Activated T-helper 1 cell treated with Interleukin-2 at 50 U/mL for 16 hours (primary cell): ENCODE data around the gene TEX53.

Experiments
- DNase-seq: peaks from one replicate; pipeline ENCODE4 v3.0.0-alpha.2; 2020; ENCODE audit warnings: low read depth

The TEX53 gene

DNA sequence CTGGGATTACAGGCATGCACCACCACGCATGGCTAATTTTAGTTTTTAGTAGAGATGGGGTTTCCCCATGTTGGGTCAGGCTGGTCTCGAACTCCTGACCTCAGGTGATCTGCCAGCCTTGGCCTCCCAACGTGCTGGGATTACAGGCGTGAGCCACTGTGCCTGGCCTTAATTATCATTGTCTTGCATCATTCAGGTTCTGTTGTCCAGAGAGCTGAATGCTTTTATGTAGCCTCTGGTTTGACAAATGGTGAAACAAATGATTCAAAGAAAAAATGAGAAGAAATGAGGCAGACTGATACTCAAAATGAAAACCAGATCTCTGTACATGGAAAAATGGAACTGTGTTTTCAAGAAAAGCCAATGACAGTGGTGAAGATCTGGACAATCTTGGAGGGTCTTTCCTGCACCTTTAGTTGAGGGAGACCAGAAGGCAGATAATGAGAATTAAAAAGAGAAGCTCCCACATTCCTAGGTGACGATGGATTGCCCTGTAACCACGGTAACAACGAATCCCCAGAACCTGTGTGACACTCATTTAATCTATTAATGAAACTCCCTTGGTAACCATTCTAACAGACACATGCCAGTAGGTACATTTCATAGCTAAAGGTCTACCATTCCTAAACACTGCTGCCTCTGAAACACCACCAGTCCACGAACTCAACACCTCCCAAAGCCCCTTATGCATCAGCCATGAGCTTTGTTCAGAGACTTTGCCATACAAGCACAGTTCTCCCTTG is 22.8 kb upstream of the TEX53 start:
- no peak for DNase-seq

DNA sequence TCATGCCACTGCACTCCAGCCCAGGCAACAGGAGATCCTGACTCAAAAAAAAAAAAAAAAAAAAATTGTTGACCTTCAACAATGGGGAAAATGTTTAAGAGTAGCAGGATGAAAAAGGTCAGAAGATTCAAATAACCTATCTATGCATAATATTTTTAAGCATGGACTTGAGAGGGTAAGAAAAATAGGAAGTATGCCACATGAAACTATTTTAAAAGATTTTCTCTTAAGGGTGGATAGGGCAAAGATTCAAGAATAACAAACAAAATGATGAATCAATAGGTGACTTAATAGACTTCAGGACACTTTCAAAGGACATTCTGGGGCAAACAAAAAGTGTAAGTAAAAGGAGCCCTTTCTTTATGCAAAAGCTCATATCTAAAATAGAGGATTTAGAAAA is 21.2 kb upstream of the TEX53 start:
- no peak for DNase-seq

DNA sequence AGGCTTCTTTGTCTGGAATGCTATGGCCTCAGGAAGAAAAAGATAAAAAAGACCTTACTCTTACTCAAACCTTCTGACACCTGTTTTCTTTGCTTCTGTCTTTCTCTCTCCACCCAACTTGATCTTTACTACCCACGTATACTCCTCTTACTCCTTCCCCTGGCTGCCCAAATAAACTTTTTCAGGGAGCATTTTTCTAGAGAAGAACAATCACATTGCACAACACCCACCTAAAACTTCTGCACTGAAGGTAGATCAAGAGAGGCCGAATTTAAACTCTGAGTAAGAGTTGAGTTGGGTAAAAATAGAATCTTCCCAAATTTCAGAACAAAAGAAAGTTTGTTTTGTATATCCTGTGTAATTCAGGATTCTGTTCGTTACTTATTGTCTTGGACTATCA is 20.5 kb upstream of the TEX53 start:
- no peak for DNase-seq

DNA sequence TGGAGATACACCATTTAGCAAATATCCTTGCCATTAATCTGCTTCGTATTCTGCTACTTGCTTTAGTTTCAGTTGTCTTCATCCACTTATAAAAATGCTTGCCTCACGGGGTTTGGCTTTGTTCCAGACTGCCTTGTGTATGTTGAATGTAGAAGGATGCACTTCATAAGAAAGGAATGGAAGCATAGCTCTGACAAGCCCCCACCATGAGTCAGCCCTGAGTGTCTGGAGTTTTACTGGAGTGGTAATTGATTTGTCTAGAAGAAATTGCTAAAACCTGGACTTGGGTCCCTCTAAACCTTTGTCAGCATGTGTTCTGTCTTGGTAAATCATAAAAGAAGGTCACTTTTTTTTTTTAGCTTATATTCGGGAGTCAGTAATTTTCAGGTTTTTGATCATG is 19.8 kb upstream of the TEX53 start:
- no peak for DNase-seq

DNA sequence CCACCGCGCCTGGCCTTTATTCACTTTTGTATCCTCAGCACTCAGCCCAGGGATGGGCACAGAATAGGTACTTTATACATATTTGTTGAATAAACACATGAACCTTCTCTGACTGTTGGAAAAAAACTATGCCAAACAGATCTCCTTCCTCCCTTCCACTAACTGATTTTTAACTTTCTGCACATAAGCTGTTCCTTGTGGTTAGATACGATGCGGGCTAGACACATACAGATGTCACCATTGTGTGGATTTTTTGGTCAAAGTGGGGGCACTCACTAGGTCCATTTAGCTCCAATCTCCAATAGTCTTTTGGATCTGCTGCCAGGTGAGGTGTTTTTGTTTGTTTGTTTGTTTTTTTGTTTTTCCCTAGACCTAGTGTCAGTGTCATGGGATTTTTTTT is 19.3 kb upstream of the TEX53 start:
- no peak for DNase-seq

DNA sequence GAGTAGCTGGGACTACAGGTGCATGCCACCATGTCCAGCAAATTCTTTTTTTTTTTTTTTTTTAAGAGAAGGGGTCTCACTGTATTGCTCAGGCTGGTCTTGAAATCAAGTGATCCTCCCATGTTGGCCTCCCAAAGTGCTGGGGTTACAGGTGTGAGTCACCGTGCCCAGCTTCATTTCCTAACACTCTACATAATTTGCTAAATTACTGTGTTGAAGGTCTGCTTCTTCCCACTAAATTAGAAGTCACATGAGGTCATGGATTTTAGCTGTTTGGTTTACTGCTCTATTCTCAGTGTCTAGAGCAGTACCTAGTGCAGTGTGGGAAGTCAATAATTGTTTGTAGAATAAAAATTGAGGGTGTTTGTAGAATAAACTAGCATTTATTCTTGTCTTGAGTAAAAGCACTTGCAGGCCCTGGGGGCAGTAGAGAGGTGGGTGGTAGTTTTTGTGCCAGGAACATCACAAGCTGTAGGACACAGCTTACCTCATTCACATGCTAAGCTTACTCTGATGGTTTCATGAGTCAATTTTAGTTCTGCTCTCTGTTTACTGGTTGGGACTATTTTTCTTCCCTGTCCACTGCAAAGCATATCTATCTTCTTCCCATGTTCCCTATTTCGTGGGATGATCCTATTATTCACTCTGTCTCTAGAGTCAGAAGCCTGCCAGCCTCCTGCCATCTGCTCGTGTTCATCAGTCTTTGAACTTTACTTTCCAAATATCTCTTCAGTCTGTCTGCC is 17.4 kb upstream of the TEX53 start:
- no peak for DNase-seq

DNA sequence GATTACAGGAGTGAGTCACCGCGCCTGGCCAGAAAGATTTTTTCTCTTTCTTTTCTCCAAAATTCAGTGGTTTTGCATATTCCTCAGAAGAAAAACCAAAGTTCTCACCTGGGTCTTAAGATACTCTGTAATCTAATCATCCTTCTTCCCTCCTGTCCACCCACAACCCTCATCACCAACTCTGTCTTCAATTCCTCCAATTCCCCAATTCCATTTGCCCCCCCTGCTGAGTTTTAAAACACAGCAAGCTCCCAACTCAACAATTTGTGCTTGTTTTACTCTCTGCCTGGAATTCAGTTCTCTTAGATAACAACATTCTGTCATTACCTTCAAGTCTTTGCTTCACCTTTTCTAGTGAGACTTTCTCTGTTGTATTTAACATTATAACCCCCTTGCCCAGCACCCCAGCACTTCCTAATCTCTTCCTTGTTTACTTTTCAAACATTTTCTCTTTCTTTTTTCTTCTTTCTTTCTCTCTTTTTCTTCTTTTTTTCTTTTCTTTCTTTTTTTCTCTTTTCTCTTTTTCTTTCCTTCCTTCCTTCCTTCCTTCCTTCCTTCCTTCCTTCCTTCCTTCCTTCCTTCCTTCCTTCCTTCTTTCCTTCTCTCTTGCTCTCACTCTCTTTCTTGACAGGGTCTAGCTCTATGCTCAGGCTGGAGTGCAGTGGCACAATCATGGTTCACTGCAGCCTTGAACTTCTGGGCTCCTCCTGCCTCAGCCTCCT is 16.6 kb upstream of the TEX53 start:
- no peak for DNase-seq

DNA sequence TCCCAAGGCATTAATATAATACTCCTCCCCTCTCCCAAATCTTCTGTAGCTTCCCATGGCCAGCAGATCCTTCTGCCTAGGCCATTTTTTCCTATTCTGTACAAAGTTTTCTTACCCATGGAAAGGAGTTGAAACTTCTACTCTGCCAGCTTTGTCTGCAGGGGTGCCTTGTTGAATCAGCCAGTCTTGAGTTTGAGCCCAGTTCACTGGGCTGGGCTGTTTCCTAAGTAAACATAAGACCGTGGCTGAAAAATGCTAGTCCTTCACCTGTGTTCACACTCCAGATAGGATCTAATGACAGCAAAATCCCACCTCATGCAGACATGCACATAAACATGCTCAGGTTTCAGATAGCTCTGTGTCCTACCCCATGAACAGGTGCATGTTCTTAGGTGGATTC is 14.0 kb upstream of the TEX53 start:
- DNase-seq: no peak

DNA sequence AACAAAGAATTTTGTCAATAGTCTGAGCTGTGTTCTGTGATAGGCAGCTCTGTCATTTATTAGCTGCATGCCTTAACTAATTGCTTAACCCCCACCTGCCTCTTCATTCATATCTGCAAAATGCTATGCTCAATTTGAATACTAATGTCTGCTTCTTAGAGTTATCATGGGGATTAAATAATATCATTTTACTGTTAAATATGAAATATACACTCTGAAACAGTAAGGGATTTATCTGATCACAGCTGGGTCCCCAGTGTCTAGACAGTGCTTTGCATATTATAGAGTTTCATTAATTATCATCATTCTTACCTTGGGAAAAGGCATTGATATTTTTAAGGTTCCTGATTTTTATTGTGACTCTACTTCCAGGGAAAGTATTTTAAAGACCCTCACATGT is 12.4 kb upstream of the TEX53 start:
- no peak for DNase-seq

DNA sequence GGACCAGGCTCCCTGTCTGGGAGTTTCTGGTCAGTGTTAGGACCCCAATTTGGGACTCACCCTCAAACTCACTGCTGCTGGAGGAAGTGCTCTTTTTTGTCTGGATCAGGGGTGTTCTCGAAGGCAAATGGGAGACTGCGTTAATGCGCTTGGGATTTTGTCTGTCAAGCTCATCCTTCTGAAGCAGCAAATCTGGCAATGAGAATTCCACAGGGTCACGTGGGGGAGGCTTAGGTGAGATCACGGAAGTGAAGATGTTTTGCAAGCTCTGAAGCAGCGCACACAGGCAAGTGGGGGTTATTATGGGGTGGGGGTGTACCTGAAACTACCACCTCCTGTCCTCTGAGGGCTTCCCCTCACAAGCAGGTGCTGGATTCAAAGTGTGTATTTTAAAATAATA is 10.5 kb upstream of the TEX53 start:
- no peak for DNase-seq

DNA sequence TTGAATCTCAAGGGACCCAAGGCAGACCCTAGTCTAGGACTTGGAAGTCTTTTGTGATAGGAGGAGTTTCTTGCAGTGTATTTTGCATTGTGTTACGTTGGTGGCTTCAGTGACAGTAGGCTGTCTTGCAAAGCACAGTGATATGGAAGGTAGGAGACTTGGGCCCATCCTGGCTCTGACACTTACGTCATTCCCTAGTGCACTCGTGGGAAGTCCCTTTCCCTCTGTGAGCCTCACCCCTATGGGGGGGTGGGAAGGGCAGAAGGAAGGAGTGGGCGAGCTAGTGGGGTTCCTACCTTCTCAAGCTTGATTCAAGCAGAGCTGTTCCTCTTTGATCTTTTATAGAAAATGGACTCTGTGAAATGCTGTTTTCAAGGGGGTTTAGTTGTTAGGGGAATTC is 9.2 kb upstream of the TEX53 start:
- no peak for DNase-seq

DNA sequence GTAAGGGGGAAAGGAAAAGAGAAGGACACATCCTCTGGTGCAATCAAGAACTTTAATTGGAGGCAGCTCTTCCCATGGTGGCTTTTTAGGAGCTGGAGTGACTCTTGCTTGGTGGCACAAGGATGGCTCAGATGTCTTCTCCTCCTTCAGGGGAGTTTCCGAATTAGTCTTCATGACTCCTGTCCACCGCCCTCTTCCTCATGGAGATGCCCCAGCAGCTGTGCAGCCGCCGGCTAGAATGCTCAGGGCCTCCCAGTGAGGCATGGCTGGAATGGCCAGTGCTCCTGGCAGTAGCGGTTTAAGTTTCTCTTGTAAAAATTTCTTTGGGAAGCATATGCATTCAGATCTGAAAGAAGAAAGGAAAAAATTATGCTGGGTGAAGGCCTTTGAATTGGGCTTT is 8.8 kb upstream of the TEX53 start:
- DNase-seq: no peak

DNA sequence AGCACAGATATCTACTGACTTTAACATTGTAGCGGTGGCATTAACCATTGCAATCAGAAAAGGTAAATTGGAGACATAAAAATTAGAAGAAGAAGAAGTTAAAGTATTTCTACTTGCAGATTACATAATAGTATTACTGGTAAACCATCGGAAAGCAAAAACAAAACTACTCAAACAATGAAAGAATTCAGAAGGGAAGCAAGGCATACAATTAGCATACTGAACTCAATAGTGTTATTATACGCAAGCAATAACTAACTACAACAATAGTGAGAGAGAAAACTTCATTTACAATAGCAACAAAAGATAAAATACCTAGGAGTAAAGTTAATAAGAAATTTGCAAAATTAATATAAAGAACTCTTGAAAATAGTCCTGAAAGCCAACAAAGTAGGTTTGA is 6.6 kb upstream of the TEX53 start:
- DNase-seq: no peak

DNA sequence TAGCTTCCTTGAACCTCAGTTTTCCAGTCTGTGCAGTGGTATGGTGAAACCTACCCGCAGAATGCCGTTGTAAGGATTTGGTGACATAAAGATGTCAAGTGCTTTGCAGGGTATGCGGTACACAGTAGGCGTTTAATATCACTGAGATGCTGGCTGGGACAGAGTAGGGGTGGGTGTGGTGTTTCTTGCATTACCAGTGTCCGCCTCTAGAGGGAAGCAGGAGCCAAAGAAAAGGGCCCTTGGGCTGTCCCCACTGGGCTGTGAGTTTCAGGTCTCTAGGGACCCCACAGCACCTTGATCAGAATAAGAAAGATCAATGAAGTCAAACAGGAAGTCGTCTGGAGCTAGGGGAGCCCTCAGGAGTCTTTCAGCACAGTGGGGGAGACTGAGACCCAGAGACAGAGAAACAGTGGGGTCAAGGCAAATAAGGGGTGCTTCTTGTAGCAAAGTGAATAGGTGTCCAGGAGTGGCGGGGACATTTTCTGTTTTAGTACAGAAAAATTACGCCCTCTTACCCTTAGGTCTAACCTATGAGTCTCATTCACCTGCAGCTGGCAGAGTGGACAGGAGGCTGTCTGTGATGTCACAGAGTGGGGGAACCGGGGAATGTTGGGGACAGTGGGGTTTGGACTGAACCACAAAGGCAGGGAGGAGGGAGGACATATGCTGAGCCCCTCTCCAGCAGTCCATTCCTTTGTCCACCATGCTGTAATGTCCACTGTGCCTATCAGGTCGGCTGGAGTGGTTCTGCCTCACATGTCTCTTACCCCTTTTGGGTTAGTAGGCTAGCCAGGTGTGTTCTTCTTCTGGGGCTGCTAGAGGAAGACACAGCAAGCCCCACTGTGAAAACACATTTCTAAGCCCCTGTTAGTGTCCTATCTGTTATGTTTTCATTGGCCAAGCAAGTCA is 4.7 kb upstream of the TEX53 start:
- peak; percentile 33 for DNase-seq

DNA sequence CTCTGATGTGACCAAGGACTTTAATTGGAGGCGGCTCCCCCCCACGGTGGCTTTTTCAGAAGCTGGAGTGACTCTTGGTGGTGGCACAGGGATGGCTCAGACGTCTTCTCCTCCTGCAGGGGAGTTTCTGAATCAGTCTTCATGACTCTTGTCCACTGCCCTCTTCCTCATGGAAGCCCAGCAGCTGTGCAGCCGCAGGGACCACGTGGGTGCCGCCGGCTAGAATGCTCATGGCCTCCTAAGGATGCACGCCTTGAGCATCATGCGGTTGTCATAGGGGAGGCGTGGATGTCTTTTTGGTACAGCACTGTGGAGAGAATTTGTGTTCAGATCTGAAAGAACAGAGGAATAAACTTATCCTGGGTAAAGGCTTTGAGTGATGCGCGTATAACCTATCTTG is 1.3 kb downstream of the TEX53 start:
- no peak for DNase-seq

DNA sequence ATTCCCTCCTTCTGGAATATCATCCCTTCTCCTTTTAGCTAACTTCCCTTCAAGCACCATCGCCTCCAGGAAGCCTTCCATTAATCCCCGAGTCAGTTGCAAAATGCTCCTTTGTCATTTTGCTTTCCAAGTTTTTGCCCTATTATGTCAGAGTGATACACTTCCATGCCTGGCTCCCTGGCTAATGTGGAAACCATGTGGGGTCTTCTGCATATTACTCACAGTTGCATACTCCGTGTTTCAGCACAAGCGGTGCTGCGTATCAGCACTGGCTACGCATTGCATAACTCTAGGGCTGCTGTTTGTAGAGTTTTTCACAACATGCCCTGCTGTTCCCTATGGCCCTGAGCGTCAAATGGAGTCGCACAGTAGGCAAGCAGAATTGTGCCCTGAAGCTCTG is 1.9 kb downstream of the TEX53 start:
- no peak for DNase-seq

DNA sequence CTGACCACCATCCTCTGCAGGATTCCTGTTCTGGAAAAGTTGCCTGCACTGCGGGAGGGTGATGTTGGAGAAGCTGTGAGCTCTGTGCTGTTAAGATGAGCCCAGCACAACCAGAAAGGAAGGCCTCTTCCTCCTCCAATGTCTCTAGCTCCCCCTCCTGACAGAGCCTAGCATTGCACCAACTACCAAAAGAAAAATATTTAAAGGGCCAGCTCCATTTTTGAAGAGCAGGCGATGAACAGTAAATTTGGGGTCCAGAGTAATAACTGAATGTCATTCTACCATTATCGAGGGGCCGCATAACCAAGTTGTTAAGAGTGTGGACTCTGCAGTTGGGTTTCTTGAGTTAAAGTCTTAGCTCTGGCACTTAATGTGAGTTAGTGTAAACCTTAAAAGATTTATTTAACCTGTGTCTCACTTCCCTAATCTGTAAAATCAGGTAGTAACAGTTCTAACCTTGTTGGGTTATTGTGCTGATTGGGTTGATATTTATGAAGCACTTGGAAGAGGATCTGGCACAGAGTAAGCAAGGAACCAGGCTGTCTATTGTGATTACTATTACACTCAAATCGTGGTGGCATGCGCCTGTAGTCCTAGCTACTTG is 3.9 kb downstream of the TEX53 start:
- peak; percentile 52 for DNase-seq

DNA sequence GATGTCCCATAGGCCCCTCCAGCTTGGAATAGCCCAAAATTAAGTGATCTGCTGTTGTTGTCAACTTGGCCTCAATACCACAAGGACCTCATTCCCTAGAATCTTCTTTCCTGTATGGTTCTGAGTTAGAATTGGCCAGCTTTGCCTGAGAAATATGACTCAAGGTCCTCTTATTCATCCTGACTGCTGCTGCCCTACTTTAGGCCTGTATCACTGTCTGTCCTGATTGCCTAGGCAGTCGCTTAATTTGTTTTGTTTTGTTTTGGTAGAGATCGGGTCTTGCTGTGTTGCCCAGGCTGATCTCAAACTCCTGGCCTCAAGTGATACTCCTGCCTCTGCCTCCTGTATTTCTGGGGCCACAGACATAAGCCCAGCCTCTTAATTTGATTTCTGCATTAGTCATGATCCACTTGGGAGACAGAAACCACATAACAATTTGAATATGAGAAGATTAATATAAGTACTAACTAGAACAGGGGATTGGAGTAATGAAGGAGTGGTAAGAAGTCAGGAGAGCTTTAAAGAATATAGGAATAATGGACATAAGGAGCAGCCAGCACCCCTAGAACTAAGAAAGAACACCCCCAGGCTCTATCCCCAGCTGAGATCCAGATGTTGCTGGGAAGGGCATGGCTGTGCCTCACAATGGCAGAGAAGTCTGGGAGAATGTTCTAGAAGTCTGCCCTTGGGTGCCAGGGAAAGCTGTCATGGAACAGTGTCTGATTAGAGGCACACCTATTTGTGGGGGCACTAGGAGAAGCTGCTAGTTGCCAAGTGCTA is 4.6 kb downstream of the TEX53 start:
- no peak for DNase-seq

DNA sequence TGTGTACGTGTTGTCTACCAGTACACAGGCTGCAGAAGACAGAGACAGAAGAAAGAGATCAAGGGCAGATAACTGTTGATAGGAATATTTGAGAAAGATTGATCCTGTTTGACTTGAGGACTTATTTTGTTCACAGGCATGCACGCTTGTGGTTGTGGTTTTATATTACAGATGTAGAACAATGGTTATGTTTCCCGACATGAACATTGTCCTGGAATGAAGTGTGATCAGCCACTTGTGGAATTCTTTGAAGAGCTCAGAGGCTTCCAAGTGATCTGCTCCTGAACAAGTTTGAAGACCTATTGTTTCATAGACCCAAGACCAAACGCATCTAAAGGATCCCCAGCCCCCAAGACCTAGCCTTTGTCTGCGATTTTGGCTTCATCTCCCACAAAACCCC is 13.7 kb downstream of the TEX53 start:
- no peak for DNase-seq

DNA sequence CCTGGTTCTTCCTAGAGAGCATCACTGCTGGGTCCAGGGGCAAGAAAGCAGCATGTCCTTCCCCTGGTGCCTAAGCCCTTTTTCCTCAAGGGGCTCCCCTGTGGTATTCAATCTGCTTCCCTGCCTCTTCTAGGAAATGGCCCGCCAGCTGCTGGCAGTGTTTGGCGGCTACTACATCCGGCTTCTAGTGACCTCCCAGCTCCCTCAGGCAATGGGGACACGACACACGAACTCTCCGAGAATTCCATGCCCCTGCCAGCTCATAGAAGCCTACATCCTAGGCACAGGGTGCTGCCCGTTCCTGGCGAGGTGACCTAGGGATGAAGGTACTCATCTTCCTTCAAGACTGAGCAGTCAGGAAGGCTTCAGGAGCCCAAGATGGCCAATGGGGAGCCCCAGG is 14.6 kb downstream of the TEX53 start:
- DNase-seq: no peak

DNA sequence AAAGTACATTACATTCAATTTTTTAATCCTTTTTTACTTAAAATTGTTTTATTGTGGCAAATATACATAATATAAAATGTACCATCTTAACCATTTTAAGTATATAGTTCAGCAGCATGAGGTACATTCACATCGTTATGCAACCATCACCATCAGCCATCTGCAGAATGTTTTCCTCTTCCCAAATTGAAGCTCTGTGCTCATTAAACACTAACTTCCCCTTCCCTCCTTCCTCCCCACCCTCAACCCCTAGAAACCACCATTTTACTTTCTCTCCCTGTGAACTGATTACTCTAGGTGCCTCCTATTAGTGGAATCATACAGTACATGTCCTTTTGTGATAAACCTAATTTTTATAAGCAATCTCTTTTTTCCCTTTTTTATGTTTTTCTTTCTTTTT is 15.6 kb downstream of the TEX53 start:
- DNase-seq: no peak
